Endodermal cell (in vitro differentiated cells): ENCODE results near the gene ENSA. TPM values are rescaled to one million over a fixed set of nuclear protein-coding genes. Genes with fewer than 3 reads are reported as not detected.

Experiments used
- DNase-seq: peaks from one replicate; pipeline ENCODE4 v3.0.0-alpha.2; 2017
- H3K27ac ChIP-seq: 2 replicates; pipeline ENCODE4 v1.5.1; 2013; ENCODE audit warnings: mild to moderate bottlenecking, low read depth, low read length, moderate library complexity
- H3K27me3 ChIP-seq: 2 replicates; pipeline ENCODE4 v1.6.1; 2013; ENCODE audit warnings: mild to moderate bottlenecking, low read length, moderate library complexity; ENCODE audit not compliant: insufficient read depth, control insufficient read depth, poor library complexity, severe bottlenecking
- H3K36me3 ChIP-seq: 2 replicates; pipeline ENCODE4 v1.7.0; 2013; ENCODE audit warnings: mild to moderate bottlenecking, low read length, moderate library complexity; ENCODE audit not compliant: control insufficient read depth, insufficient read depth
- H3K4me1 ChIP-seq: one replicate; pipeline ENCODE4 v1.7.0; 2013; ENCODE audit warnings: low read length; ENCODE audit not compliant: control insufficient read depth, insufficient read depth
- H3K4me3 ChIP-seq: 2 replicates; pipeline ENCODE4 v1.5.1; 2013; ENCODE audit warnings: mild to moderate bottlenecking, low read length, moderate library complexity
- H3K9ac ChIP-seq: 2 replicates; pipeline ENCODE4 v1.6.1; 2013; ENCODE audit warnings: mild to moderate bottlenecking, low read length, moderate library complexity; ENCODE audit not compliant: poor library complexity, severe bottlenecking; ENCODE audit errors: extremely low read depth
- H3K9me3 ChIP-seq: 2 replicates; pipeline ENCODE4 v1.6.1; 2013; ENCODE audit warnings: mild to moderate bottlenecking, low read length, moderate library complexity; ENCODE audit not compliant: control insufficient read depth
- H3K27ac Mint-ChIP-seq: 2 replicates; pipeline ENCODE4 v1.8.0; 2020; ENCODE audit warnings: mixed read lengths
- H3K27me3 Mint-ChIP-seq: 2 replicates; pipeline ENCODE4 v1.8.0; 2021; ENCODE audit warnings: mild to moderate bottlenecking, mixed read lengths; ENCODE audit not compliant: insufficient read depth
- H3K36me3 Mint-ChIP-seq: 2 replicates; pipeline ENCODE4 v1.8.0; 2020; ENCODE audit warnings: low read depth, mixed read lengths
- H3K4me1 Mint-ChIP-seq: 2 replicates; pipeline ENCODE4 v1.8.0; 2020; ENCODE audit warnings: mixed read lengths
- H3K4me3 Mint-ChIP-seq: 2 replicates; pipeline ENCODE4 v1.8.0; 2020; ENCODE audit warnings: mild to moderate bottlenecking, moderate library complexity, mixed read lengths
- H3K9me3 Mint-ChIP-seq: 2 replicates; pipeline ENCODE4 v1.8.0; 2020; ENCODE audit warnings: mild to moderate bottlenecking, mixed read lengths
- CTCF ChIP-seq: fragments of 200-600 bp; sonication (generic); conservative IDR thresholded peaks from 2 replicates; pipeline ENCODE4 v1.5.0; 2021; ENCODE audit warnings: antibody characterized with exemption, mild to moderate bottlenecking
- WGBS, 2 experiments: methylation state at CpG; one replicate each; pipeline versions ENCODE4 v1.1.5 to v1.1.7; 2013; ENCODE audit warnings: missing lambda C conversion rate in 2 of 2, mixed read lengths in 1 of 2; ENCODE audit not compliant: insufficient coverage in 1 of 2, insufficient read length in 1 of 2; 5-methylcytosine and 5-hydroxymethylcytosine counted together
- total RNA-seq, 2 donors: library from RNA; stranded (reverse); fragmentation: NEBNext Ultra II Directional in 1 of 2; extraction: Animal tissue kit (Norgen Biotek cat#: 25700) in 1 of 2; gene quantifications; 2 replicates in 1 of 2; 3 replicates in 1 of 2; pipeline ENCODE4 v1.2.1, GENCODE V29; 2021

The ENSA gene
- total RNA-seq, 2 donors from 2014 or later: 266 to 364 TPM

GRCh38 chr1:150576367-150576711 lies 53.1 kb downstream of the ENSA start:
- peak overlapping the region; percentile 46 for H3K27ac Mint-ChIP-seq
- no peaks in the 10 kb centered on the region for H3K9me3 ChIP-seq
- H3K9me3 Mint-ChIP-seq: no peaks in the 10 kb centered on the region
- H3K36me3 Mint-ChIP-seq: peaks cover 74% of the 10 kb centered on the region
- peaks cover 6% of the 10 kb centered on the region for H3K4me1 ChIP-seq
- DNase-seq: no peak
- peak overlapping the region; percentile 98 for H3K4me3 Mint-ChIP-seq
- peaks cover 72% of the 10 kb centered on the region for H3K36me3 ChIP-seq
- H3K4me1 Mint-ChIP-seq: peaks cover 25% of the 10 kb centered on the region
- no peak overlapping the region for H3K27ac ChIP-seq
- H3K27me3 ChIP-seq: no peaks in the 10 kb centered on the region
- H3K27me3 Mint-ChIP-seq: no peaks in the 10 kb centered on the region
- WGBS, 2 experiments: 34 to 60% methylated on average over 2 to 4 of the region's 4 CpGs
- H3K9ac ChIP-seq: peak overlapping the region; percentile 100
- H3K4me3 ChIP-seq: peak overlapping the region; percentile 92
- no peak for TF ChIP-seq CTCF

DNA sequence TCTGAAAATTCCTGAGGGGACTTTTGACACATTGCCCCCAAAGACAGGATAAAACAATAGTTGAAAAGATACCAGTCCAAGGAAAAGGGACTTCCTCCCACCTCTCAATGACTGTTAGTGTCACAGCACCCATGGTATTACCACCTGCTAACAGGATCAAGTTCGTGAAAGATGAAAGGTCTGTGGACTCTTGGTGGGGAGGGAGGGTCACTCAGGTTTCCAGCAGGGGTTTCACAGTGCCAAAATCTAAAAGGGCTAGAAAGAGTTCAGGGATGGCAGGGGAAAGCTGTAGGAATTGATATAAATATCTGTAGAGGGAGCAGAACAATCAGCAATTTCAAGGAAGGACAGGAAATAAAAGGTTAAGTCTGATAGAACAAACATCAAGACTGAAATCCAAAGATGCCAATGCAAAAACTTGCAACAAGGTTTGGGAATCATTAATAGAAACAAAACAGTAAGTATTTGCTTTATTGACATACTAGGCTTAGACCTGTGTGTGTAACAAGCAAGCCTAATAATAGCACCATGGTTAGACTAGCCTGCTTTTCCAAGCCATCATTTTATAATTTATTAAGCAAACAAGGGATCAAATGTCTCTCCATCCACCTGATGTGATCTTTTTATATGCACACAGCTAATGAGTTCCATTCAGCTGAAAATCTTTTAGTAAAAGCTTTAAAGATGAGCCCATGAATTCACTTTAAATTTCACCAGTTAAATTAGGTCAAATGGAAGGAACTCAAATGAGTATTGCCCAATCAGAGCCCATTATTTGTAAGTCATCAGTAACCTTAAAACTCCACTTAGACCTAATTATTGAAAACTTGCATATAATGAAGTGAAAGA lies 53.7 kb downstream of the ENSA start:
- Mint-ChIP-seq H3K4me1 (peaks cover 25% of the 10 kb centered on the region), H3K27me3 (no peaks in the 10 kb centered on the region), H3K36me3 (peaks cover 79% of the 10 kb centered on the region), H3K9me3 (no peaks in the 10 kb centered on the region), H3K4me3 (peak overlapping the region; percentile 98), H3K27ac (peak overlapping the region; percentile 72)
- peaks cover 76% of the 10 kb centered on the region for H3K36me3 ChIP-seq
- peak overlapping the region; percentile 100 for H3K9ac ChIP-seq
- no peaks in the 10 kb centered on the region for H3K9me3 ChIP-seq
- H3K27ac ChIP-seq: no peak overlapping the region
- no peak for TF ChIP-seq CTCF
- H3K4me3 ChIP-seq: peak overlapping the region; percentile 92
- 15 to 40% methylated on average over 1 of the region's 1 CpG for WGBS, 2 experiments
- no peak for DNase-seq
- peaks cover 6% of the 10 kb centered on the region for H3K4me1 ChIP-seq
- no peaks in the 10 kb centered on the region for H3K27me3 ChIP-seq

DNA sequence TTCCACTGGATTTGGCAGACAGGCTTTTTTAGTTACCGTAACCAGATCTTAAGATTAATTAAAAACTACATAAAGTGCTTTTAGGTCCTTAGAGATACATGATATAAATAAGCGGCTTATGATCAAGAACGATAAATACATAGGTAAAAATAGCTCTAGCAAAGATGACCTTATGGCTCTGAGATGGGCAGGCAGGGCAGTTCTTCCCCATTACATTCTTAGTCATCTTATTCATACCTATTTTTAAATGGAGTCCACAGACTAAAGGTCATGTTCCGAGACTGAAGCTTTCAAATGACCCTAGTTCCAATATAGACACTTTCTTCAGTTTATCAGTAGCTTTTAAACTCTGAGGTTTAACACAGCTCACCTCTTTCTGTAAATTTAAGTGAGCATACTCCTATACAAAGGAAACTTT lies 54.3 kb downstream of the ENSA start:
- peak overlapping the region; percentile 92 for H3K4me3 ChIP-seq
- Mint-ChIP-seq H3K4me3 (peak overlapping the region; percentile 98), H3K9me3 (no peaks in the 10 kb centered on the region), H3K27ac (peak overlapping the region; percentile 78), H3K36me3 (peaks cover 80% of the 10 kb centered on the region), H3K4me1 (peaks cover 26% of the 10 kb centered on the region), H3K27me3 (no peaks in the 10 kb centered on the region)
- H3K27ac ChIP-seq: no peak overlapping the region
- H3K36me3 ChIP-seq: peaks cover 76% of the 10 kb centered on the region
- no peak for DNase-seq
- WGBS, 2 experiments: 83 to 94% methylated on average over 1 to 4 of the region's 4 CpGs
- H3K27me3 ChIP-seq: no peaks in the 10 kb centered on the region
- no peak for TF ChIP-seq CTCF
- peaks cover 6% of the 10 kb centered on the region for H3K4me1 ChIP-seq
- no peaks in the 10 kb centered on the region for H3K9me3 ChIP-seq
- peak overlapping the region; percentile 100 for H3K9ac ChIP-seq
